Neural progenitor cell (in vitro differentiated cells): Measurements from ENCODE around the gene METTL25B.

Source experiments
- EZH2 ChIP-seq: fragments of 200-600 bp; sonication (generic); IDR thresholded peaks from 2 replicates; pipeline ENCODE4 v1.6.1; 2017; ENCODE audit warnings: antibody characterized with exemption, mild to moderate bottlenecking, moderate library complexity
- TF ChIP-seq, protein P1 (sequence below): fragments of 200-600 bp; sonication (generic); IDR thresholded peaks from 2 replicates; pipeline ENCODE4 v1.5.1; 2017; ENCODE audit warnings: antibody characterized with exemption, mild to moderate bottlenecking

GRCh38 chr1:156738916-156739315 is 10.6 kb downstream of the METTL25B start:
- TF ChIP-seq, protein P1, sequence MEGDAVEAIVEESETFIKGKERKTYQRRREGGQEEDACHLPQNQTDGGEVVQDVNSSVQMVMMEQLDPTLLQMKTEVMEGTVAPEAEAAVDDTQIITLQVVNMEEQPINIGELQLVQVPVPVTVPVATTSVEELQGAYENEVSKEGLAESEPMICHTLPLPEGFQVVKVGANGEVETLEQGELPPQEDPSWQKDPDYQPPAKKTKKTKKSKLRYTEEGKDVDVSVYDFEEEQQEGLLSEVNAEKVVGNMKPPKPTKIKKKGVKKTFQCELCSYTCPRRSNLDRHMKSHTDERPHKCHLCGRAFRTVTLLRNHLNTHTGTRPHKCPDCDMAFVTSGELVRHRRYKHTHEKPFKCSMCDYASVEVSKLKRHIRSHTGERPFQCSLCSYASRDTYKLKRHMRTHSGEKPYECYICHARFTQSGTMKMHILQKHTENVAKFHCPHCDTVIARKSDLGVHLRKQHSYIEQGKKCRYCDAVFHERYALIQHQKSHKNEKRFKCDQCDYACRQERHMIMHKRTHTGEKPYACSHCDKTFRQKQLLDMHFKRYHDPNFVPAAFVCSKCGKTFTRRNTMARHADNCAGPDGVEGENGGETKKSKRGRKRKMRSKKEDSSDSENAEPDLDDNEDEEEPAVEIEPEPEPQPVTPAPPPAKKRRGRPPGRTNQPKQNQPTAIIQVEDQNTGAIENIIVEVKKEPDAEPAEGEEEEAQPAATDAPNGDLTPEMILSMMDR = no peak
- no peak for TF ChIP-seq EZH2
